Panc1 (cell line): Measurements from ENCODE around the gene SOX5. TPM values are rescaled to one million over a fixed set of nuclear protein-coding genes. Genes with fewer than 3 reads are reported as not detected.

Source experiments
- ATAC-seq: fragments of 200-7000 bp; cut with Tn5 transposase; 2 replicates; pipeline ENCODE4 v1.9.1; 2020; ENCODE audit warnings: mild to moderate bottlenecking, moderate library complexity
- BruUV-seq: library from RNA; stranded (reverse); fragments of 400-500 nt; replicated peaks from 2 replicates; lab custom pipeline; 2021; lab: Mats Ljungman, UMichigan
- CTCF ChIA-PET: fragments of 300-600 bp; sonication (Branson Sonifier 250); formaldehyde crosslinking; loops from one replicate; lab custom pipeline; 2022; ENCODE audit warnings: antibody characterized with exemption; lab: Charles Lee
- POLR2A ChIA-PET: fragments of 300-600 bp; sonication (Branson Sonifier 250); formaldehyde crosslinking; loops from one replicate; lab custom pipeline; 2022; ENCODE audit warnings: antibody characterized with exemption; lab: Charles Lee
- DNase-seq: peaks from one replicate; pipeline ENCODE4 v3.0.0-alpha.2; 2010; ENCODE audit warnings: low read depth, low spot score
- H3K27ac ChIP-seq: 2 replicates; pipeline ENCODE4 v1.5.1; 2011; ENCODE audit warnings: mild to moderate bottlenecking, low read length, inconsistent platforms
- H3K27me3 ChIP-seq: fragments of 200-500 bp; sonication (Bioruptor generic); 2 replicates; pipeline ENCODE4 v1.6.0; 2014; ENCODE audit warnings: low read length, inconsistent platforms; ENCODE audit not compliant: control insufficient read depth, insufficient read depth
- H3K36me3 ChIP-seq: fragments of 200-500 bp; sonication (Bioruptor generic); 2 replicates; pipeline ENCODE4 v1.5.1; 2014; ENCODE audit warnings: inconsistent platforms, mild to moderate bottlenecking, low read length, moderate library complexity; ENCODE audit not compliant: control insufficient read depth, insufficient read depth
- H3K4me1 ChIP-seq: 2 replicates; pipeline ENCODE4 v1.5.1; 2011; ENCODE audit warnings: inconsistent platforms, mild to moderate bottlenecking, low read length, moderate library complexity; ENCODE audit not compliant: control insufficient read depth, insufficient read depth
- H3K4me3 ChIP-seq, 2 experiments: 2 replicates each; pipeline ENCODE4 v1.5.1; 2011 to 2012; ENCODE audit warnings: low read depth in 2 of 2, low read length in 2 of 2, mild to moderate bottlenecking in 2 of 2, inconsistent platforms in 1 of 2, moderate library complexity in 1 of 2
- H3K9me3 ChIP-seq: fragments of 200-500 bp; sonication (Bioruptor generic); 2 replicates; pipeline ENCODE4 v1.5.1; 2014; ENCODE audit warnings: low read depth, mild to moderate bottlenecking, inconsistent platforms, low read length, moderate library complexity; ENCODE audit not compliant: control insufficient read depth, insufficient read depth
- POLR2AphosphoS5 ChIP-seq: IDR thresholded peaks from 2 replicates; pipeline ENCODE4 v1.6.1; 2012; ENCODE audit warnings: mild to moderate bottlenecking, low read depth, low read length, moderate library complexity
- SIN3A ChIP-seq: IDR thresholded peaks from 2 replicates; pipeline ENCODE4 v1.6.1; 2012; ENCODE audit warnings: low read depth, mild to moderate bottlenecking, low read length, moderate library complexity, borderline replicate concordance; ENCODE audit not compliant: insufficient read depth
- TCF7L2 ChIP-seq: IDR thresholded peaks from 2 replicates; pipeline ENCODE4 v1.6.1; 2011; ENCODE audit warnings: mild to moderate bottlenecking, low read depth, low read length, inconsistent platforms
- in situ Hi-C: cut with HindIII; loops from 2 replicates; pipeline ENCODE4 v1.10.0; 2016; ENCODE audit warnings: low sequenced_read_pairs, low pct_unique_long_range_greater_than_20kb
- intact Hi-C: fragments of 100-400 bp; cut with micrococcal nuclease; formaldehyde crosslinking; loops from one replicate; pipeline ENCODE4 v1.10.0; 2022; ENCODE audit not compliant: unreplicated experiment
- total RNA-seq: library from RNA; stranded (reverse); gene quantifications from one replicate; pipeline ENCODE4 v1.2.1, GENCODE V29; 2021; ENCODE audit not compliant: unreplicated experiment
- TF ChIP-seq, protein P1 (sequence below): fragments of 450-650 bp; IDR thresholded peaks from 2 replicates; pipeline ENCODE4 v1.5.1; 2017; ENCODE audit warnings: mild to moderate bottlenecking
- TF ChIP-seq, protein P2 (sequence below), 2 experiments: IDR thresholded peaks; 2 replicates each; pipeline ENCODE4 v1.6.1; 2011 to 2012; ENCODE audit warnings: low read depth in 2 of 2, control low read depth in 1 of 2, low read length in 1 of 2, mild to moderate bottlenecking in 1 of 2, moderate library complexity in 1 of 2; ENCODE audit not compliant: insufficient read depth in 1 of 2

The SOX5 gene
- total RNA-seq, 1 experiment from 2014 or later = 0.23 TPM

- Histone ChIP-seq H3K9me3 (no peaks in the 10 kb centered on the region), H3K27ac (no peak overlapping the region), H3K27me3 (no peaks in the 10 kb centered on the region), H3K36me3 (no peaks in the 10 kb centered on the region), H3K4me3 (no peak overlapping the region), H3K4me1 (no peaks in the 10 kb centered on the region)
- in situ Hi-C loops = no loop called here
- BruUV-seq = no TSS peak
- ChIA-PET CTCF (no interaction called here), POLR2A (no interaction called here)
- TF ChIP-seq TCF7L2 (no peak), POLR2AphosphoS5 (no peak), SIN3A (no peak)
- TF ChIP-seq, protein P1, sequence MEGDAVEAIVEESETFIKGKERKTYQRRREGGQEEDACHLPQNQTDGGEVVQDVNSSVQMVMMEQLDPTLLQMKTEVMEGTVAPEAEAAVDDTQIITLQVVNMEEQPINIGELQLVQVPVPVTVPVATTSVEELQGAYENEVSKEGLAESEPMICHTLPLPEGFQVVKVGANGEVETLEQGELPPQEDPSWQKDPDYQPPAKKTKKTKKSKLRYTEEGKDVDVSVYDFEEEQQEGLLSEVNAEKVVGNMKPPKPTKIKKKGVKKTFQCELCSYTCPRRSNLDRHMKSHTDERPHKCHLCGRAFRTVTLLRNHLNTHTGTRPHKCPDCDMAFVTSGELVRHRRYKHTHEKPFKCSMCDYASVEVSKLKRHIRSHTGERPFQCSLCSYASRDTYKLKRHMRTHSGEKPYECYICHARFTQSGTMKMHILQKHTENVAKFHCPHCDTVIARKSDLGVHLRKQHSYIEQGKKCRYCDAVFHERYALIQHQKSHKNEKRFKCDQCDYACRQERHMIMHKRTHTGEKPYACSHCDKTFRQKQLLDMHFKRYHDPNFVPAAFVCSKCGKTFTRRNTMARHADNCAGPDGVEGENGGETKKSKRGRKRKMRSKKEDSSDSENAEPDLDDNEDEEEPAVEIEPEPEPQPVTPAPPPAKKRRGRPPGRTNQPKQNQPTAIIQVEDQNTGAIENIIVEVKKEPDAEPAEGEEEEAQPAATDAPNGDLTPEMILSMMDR = no peak
- TF ChIP-seq, protein P2, sequence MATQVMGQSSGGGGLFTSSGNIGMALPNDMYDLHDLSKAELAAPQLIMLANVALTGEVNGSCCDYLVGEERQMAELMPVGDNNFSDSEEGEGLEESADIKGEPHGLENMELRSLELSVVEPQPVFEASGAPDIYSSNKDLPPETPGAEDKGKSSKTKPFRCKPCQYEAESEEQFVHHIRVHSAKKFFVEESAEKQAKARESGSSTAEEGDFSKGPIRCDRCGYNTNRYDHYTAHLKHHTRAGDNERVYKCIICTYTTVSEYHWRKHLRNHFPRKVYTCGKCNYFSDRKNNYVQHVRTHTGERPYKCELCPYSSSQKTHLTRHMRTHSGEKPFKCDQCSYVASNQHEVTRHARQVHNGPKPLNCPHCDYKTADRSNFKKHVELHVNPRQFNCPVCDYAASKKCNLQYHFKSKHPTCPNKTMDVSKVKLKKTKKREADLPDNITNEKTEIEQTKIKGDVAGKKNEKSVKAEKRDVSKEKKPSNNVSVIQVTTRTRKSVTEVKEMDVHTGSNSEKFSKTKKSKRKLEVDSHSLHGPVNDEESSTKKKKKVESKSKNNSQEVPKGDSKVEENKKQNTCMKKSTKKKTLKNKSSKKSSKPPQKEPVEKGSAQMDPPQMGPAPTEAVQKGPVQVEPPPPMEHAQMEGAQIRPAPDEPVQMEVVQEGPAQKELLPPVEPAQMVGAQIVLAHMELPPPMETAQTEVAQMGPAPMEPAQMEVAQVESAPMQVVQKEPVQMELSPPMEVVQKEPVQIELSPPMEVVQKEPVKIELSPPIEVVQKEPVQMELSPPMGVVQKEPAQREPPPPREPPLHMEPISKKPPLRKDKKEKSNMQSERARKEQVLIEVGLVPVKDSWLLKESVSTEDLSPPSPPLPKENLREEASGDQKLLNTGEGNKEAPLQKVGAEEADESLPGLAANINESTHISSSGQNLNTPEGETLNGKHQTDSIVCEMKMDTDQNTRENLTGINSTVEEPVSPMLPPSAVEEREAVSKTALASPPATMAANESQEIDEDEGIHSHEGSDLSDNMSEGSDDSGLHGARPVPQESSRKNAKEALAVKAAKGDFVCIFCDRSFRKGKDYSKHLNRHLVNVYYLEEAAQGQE (IDR thresholded peaks at IDR 0.05; ENCODE audit: insufficient read depth in 1 of 2, low read depth in 2 of 2, low read length in 1 of 2) = no peak
- DNase-seq (no peak), ATAC-seq (no peak)
- intact Hi-C loops = no loop called here
These were observed 101.6 kb downstream of the SOX5 start for GRCh38 chr12:23847857-23848256.

GRCh38 chr12:23843958-23844357, 105.5 kb downstream of the SOX5 start:
- Histone ChIP-seq H3K36me3 (no peaks in the 10 kb centered on the region), H3K4me1 (no peaks in the 10 kb centered on the region), H3K27ac (no peak overlapping the region), H3K27me3 (no peaks in the 10 kb centered on the region), H3K4me3 (no peak overlapping the region), H3K9me3 (no peaks in the 10 kb centered on the region)
- intact Hi-C loops = no loop called here
- in situ Hi-C loops = no loop called here
- DNase-seq (no peak), ATAC-seq (no peak)
- ChIA-PET POLR2A (no interaction called here), CTCF (no interaction called here)
- TF ChIP-seq SIN3A (no peak), TCF7L2 (no peak), POLR2AphosphoS5 (no peak)
- TF ChIP-seq, protein P2 (IDR thresholded peaks at IDR 0.05; ENCODE audit: insufficient read depth in 1 of 2, low read depth in 2 of 2, low read length in 1 of 2) = no peak
- TF ChIP-seq, protein P1 = no peak
- BruUV-seq = no TSS peak
